Measurements from ENCODE around the gene LACRT. TPM values are rescaled to one million over a fixed set of nuclear protein-coding genes. Genes with fewer than 3 reads are reported as not detected.

LACRT gene
- polyA plus RNA-seq, 1 of the 3 experiments (the other 2 are of a cell fraction): not detected

DNA sequence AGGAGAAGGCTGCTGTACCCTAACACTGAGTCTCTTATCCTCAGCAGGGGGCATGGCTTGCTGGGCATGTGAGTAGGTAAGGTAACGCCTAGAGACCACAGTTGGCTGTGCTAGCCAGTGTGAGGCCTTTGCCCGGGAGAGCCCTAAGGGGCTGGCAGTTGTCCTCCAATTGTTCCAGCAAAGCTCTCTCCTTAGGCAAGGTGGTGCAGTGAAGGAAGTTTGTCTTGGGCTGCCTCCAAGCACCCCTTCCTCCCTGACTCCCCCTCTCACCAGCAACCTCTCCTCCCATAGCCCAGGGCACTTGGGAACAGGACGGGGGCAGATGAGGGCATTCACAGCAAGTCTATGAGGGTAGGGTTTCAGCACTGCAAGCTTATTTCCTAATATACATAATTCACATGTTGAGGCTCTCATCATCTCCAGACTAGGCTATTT, 23.0 kb downstream of the LACRT start:
- H3K9me3 ChIP-seq: no peaks in the 10 kb centered on the region
- H3K27me3 ChIP-seq (ENCODE audit: insufficient read depth): peaks cover 19% of the 10 kb centered on the region; the same call in 1 of the 2 replicates
- 4% methylated on average over 3 of the region's 3 CpGs for WGBS (ENCODE audit: low lambda C conversion rate)
- ChIA-PET CTCF (interaction anchor here (1.9 kb wide), 1 partner anchor 32 kb away, joined by 5 read pairs; no protein-coding TSS in a partner anchor), POLR2A (no interaction called here)
- H3K79me2 ChIP-seq (ENCODE audit: insufficient read depth): no peaks in the 10 kb centered on the region
- H3K4me3 ChIP-seq (ENCODE audit: low read depth in 2 of 2, low read length in 1 of 2): no peak overlapping the region
- no peak overlapping the region for H3K4me2 ChIP-seq
- H2AFZ ChIP-seq (ENCODE audit: low read depth): no peak overlapping the region
- H3K9me2 ChIP-seq: no peaks in the 10 kb centered on the region
- no peak for DNase-seq
- no peak overlapping the region for H3K27ac ChIP-seq (ENCODE audit: low read depth in 2 of 2, low read length in 1 of 2)
- H3K9ac ChIP-seq: no peak overlapping the region
- H3K36me3 ChIP-seq (replicated peaks in 1 of 2; ENCODE audit: control insufficient read depth in 1 of 2, insufficient read depth in 2 of 2, low read length in 1 of 2): no peaks in the 10 kb centered on the region
- no peaks in the 10 kb centered on the region for H4K20me1 ChIP-seq (ENCODE audit: insufficient read depth)
- no peak for TF ChIP-seq SIN3A (IDR thresholded peaks at IDR 0.05; ENCODE audit: borderline replicate concordance, low read depth, low read length)
- no peak for TF ChIP-seq JUND (IDR thresholded peaks at IDR 0.05)
- no peak for TF ChIP-seq MEF2A (IDR thresholded peaks at IDR 0.05; ENCODE audit: borderline replicate concordance, low read depth)
- no peak for TF ChIP-seq NFIC (IDR thresholded peaks at IDR 0.05; ENCODE audit: borderline replicate concordance)
- no peak for TF ChIP-seq RCOR1 (IDR thresholded peaks at IDR 0.05; ENCODE audit: low read length)
- no peak for TF ChIP-seq RFX5 (IDR thresholded peaks at IDR 0.05; ENCODE audit: low read length)
- TF ChIP-seq POLR2AphosphoS5 (IDR thresholded peaks at IDR 0.05; ENCODE audit: low read depth, low read length): no peak
- no peak for TF ChIP-seq SMC3 (IDR thresholded peaks at IDR 0.05; ENCODE audit: low read depth, low read length)
- no peak for TF ChIP-seq RXRA (IDR thresholded peaks at IDR 0.05; ENCODE audit: borderline replicate concordance, low read depth)
- no peak for TF ChIP-seq IRF3 (IDR thresholded peaks at IDR 0.05; ENCODE audit: low read depth, low read length)
- TF ChIP-seq NRF1 (IDR thresholded peaks at IDR 0.05; ENCODE audit: low read depth, low read length): no peak
- no peaks in the 10 kb centered on the region for H3K4me1 ChIP-seq (ENCODE audit: control insufficient read depth in 1 of 2, insufficient read depth in 2 of 2, low read depth in 1 of 2, low read length in 1 of 2)
- no peaks in the 10 kb centered on the region for H3F3A ChIP-seq (replicated peaks; ENCODE audit: insufficient read depth)

GRCh38 chr12:54608769-54609168, 25.9 kb downstream of the LACRT start:
- Histone ChIP-seq H3K9ac (no peak overlapping the region), H2AFZ (ENCODE audit: low read depth) (no peak overlapping the region), H3K4me2 (no peak overlapping the region), H3K36me3 (replicated peaks in 1 of 2; ENCODE audit: control insufficient read depth in 1 of 2, insufficient read depth in 2 of 2, low read length in 1 of 2) (no peaks in the 10 kb centered on the region), H3F3A (replicated peaks; ENCODE audit: insufficient read depth) (no peaks in the 10 kb centered on the region), H3K9me2 (no peaks in the 10 kb centered on the region), H3K9me3 (no peaks in the 10 kb centered on the region), H3K4me1 (ENCODE audit: control insufficient read depth in 1 of 2, insufficient read depth in 2 of 2, low read depth in 1 of 2, low read length in 1 of 2) (no peaks in the 10 kb centered on the region), H3K27ac (ENCODE audit: low read depth in 2 of 2, low read length in 1 of 2) (no peak overlapping the region), H3K4me3 (ENCODE audit: low read depth in 2 of 2, low read length in 1 of 2) (no peak overlapping the region), H3K27me3 (ENCODE audit: insufficient read depth) (peaks cover 19% of the 10 kb centered on the region; the same call in 1 of the 2 replicates), H4K20me1 (ENCODE audit: insufficient read depth) (no peaks in the 10 kb centered on the region), H3K79me2 (ENCODE audit: insufficient read depth) (no peaks in the 10 kb centered on the region)
- WGBS (ENCODE audit: low lambda C conversion rate): 0% methylated on average over 2 of the region's 2 CpGs
- ChIA-PET POLR2A (no interaction called here), CTCF (interaction anchor here (1.1 to 1.4 kb wide), 2 partner anchors 12 to 29 kb away, joined by 3 to 5 read pairs; no protein-coding TSS in a partner anchor)
- DNase-seq: no peak
- TF ChIP-seq, protein P1, sequence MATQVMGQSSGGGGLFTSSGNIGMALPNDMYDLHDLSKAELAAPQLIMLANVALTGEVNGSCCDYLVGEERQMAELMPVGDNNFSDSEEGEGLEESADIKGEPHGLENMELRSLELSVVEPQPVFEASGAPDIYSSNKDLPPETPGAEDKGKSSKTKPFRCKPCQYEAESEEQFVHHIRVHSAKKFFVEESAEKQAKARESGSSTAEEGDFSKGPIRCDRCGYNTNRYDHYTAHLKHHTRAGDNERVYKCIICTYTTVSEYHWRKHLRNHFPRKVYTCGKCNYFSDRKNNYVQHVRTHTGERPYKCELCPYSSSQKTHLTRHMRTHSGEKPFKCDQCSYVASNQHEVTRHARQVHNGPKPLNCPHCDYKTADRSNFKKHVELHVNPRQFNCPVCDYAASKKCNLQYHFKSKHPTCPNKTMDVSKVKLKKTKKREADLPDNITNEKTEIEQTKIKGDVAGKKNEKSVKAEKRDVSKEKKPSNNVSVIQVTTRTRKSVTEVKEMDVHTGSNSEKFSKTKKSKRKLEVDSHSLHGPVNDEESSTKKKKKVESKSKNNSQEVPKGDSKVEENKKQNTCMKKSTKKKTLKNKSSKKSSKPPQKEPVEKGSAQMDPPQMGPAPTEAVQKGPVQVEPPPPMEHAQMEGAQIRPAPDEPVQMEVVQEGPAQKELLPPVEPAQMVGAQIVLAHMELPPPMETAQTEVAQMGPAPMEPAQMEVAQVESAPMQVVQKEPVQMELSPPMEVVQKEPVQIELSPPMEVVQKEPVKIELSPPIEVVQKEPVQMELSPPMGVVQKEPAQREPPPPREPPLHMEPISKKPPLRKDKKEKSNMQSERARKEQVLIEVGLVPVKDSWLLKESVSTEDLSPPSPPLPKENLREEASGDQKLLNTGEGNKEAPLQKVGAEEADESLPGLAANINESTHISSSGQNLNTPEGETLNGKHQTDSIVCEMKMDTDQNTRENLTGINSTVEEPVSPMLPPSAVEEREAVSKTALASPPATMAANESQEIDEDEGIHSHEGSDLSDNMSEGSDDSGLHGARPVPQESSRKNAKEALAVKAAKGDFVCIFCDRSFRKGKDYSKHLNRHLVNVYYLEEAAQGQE (IDR thresholded peaks at IDR 0.05; ENCODE audit: low read depth, low read length): no peak
- no peak for TF ChIP-seq EP300 (IDR thresholded peaks at IDR 0.05; ENCODE audit: borderline replicate concordance in 1 of 2, low read depth in 1 of 2, low read length in 1 of 2)
- TF ChIP-seq FOXM1 (IDR thresholded peaks at IDR 0.05; ENCODE audit: low read depth): no peak
- TF ChIP-seq PBX3 (IDR thresholded peaks at IDR 0.05): no peak
- TF ChIP-seq RCOR1 (IDR thresholded peaks at IDR 0.05; ENCODE audit: low read length): no peak
- TF ChIP-seq TCF12 (IDR thresholded peaks at IDR 0.05): no peak
- no peak for TF ChIP-seq CHD2 (IDR thresholded peaks at IDR 0.05; ENCODE audit: low read length, partially characterized antibody)
- TF ChIP-seq, protein P2, sequence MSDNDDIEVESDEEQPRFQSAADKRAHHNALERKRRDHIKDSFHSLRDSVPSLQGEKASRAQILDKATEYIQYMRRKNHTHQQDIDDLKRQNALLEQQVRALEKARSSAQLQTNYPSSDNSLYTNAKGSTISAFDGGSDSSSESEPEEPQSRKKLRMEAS (IDR thresholded peaks at IDR 0.05; ENCODE audit: low read depth): no peak
- TF ChIP-seq TAF1 (IDR thresholded peaks at IDR 0.05; ENCODE audit: borderline replicate concordance, low read depth, low read length): no peak
- no peak for TF ChIP-seq ELF1 (IDR thresholded peaks at IDR 0.05)
- TF ChIP-seq FOSL2 (IDR thresholded peaks at IDR 0.05; ENCODE audit: borderline replicate concordance, low read depth): no peak
- no peak for TF ChIP-seq RFX5 (IDR thresholded peaks at IDR 0.05; ENCODE audit: low read length)
- no peak for TF ChIP-seq USF1 (IDR thresholded peaks at IDR 0.05; ENCODE audit: borderline replicate concordance, low read depth)
- no peak for TF ChIP-seq MXI1 (IDR thresholded peaks at IDR 0.05; ENCODE audit: low read depth, low read length)
- TF ChIP-seq RXRA (IDR thresholded peaks at IDR 0.05; ENCODE audit: borderline replicate concordance, low read depth): no peak
- no peak for TF ChIP-seq NFIC (IDR thresholded peaks at IDR 0.05; ENCODE audit: borderline replicate concordance)
- TF ChIP-seq GATA2 (CRISPR knock-in tag; IDR thresholded peaks at IDR 0.05): no peak

Data from SK-N-SH (cell line).